Keratinocyte (primary cell): ENCODE results near the gene HENMT1.

ENCODE experiments used
- EZH2 ChIP-seq: IDR thresholded peaks from one replicate; pipeline ENCODE4 v1.6.1; 2012; ENCODE audit warnings: inconsistent platforms, mild to moderate bottlenecking, low read length, moderate library complexity
- TF ChIP-seq, protein P1 (sequence below), 3 experiments: IDR thresholded peaks in 1 of 3; conservative IDR thresholded peaks in 1 of 3; optimal IDR thresholded peaks in 1 of 3; 2 replicates in 2 of 3; 3 replicates in 1 of 3; pipeline versions ENCODE3 to v1.5.1; 2011; ENCODE audit warnings: low read length in 3 of 3, mild to moderate bottlenecking in 3 of 3, moderate library complexity in 2 of 3, control low read depth in 1 of 3, inconsistent platforms in 1 of 3; ENCODE audit not compliant: insufficient read depth in 2 of 3; ENCODE audit errors: extremely low read depth in 1 of 3

DNA sequence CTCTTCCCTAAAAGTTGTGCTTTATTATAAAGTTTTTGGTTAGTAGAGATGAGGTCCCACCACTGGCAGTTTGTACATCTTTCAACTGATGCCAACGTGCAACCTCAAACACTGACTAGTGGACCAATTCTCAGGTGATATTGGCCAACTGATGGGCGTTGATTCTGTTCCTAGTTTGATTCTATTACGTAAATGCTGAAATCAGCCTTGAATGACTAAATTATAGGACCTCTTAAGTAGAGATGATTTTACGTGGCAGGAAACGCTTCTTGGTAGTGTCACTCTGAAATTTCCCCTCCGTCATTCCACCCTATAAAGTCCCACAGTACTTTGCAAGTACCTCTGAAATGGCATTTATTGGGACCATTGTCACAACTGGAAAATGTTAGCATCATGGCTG lies 43.0 kb upstream of the HENMT1 start:
- TF ChIP-seq, protein P1, sequence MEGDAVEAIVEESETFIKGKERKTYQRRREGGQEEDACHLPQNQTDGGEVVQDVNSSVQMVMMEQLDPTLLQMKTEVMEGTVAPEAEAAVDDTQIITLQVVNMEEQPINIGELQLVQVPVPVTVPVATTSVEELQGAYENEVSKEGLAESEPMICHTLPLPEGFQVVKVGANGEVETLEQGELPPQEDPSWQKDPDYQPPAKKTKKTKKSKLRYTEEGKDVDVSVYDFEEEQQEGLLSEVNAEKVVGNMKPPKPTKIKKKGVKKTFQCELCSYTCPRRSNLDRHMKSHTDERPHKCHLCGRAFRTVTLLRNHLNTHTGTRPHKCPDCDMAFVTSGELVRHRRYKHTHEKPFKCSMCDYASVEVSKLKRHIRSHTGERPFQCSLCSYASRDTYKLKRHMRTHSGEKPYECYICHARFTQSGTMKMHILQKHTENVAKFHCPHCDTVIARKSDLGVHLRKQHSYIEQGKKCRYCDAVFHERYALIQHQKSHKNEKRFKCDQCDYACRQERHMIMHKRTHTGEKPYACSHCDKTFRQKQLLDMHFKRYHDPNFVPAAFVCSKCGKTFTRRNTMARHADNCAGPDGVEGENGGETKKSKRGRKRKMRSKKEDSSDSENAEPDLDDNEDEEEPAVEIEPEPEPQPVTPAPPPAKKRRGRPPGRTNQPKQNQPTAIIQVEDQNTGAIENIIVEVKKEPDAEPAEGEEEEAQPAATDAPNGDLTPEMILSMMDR (optimal IDR thresholded peaks at IDR 0.05 in 1 of 3, IDR thresholded peaks at IDR 0.05 in 1 of 3, conservative IDR thresholded peaks at IDR 0.05 in 1 of 3; ENCODE audit: extremely low read depth in 1 of 3, insufficient read depth in 2 of 3, low read length in 3 of 3), result no peak
- TF ChIP-seq EZH2, result no peak
